K562 (cell line): ENCODE measurements around the gene FGL2. TPM values are rescaled to one million over a fixed set of nuclear protein-coding genes. Genes with fewer than 3 reads are reported as not detected.

ENCODE experiments used
- ATAC-seq: fragments of 200-7000 bp; cut with Tn5 transposase; 3 replicates; pipeline ENCODE4 v1.9.1; 2020; ENCODE audit warnings: moderate library complexity
- BruUV-seq: library from RNA; stranded (reverse); fragments of 400-500 nt; replicated peaks from 2 replicates; lab custom pipeline; 2021; lab: Mats Ljungman, UMichigan
- CTCF ChIA-PET: fragments of 300-600 bp; formaldehyde crosslinking; extraction: SDS; loops from one replicate; lab custom pipeline; 2021; ENCODE audit warnings: low intra/inter-chr PET ratio; lab: Yijun Ruan, JAX
- POLR2A ChIA-PET: fragments of 300-600, 350-650 bp; sonication (Branson Sonifier 250); formaldehyde crosslinking; extraction: SDS; loops from one replicate; lab custom pipeline; 2021; ENCODE audit warnings: antibody characterized with exemption, inconsistent platforms; lab: Yijun Ruan, JAX
- DNase-seq, 4 experiments: peaks; one replicate each; pipeline versions ENCODE4 v3.0.0 to v3.0.0-alpha.2; 2011 to 2018; ENCODE audit warnings: low spot score in 3 of 4, mixed read lengths in 3 of 4; ENCODE audit errors: extremely low read depth in 1 of 4
- FAIRE-seq: peaks from 2 replicates; lab custom pipeline; 2011; peaks lifted over from hg19 to GRCh38; lab: Jason Lieb, UNC
- H2AFZ ChIP-seq: 2 replicates; pipeline ENCODE4 v1.6.0; 2011; ENCODE audit warnings: low read depth, low read length, control low read depth, inconsistent platforms
- H3K27ac ChIP-seq: fragments of 200-600 bp; 3 replicates; pipeline ENCODE4 v1.8.0; 2011; ENCODE audit warnings: low read depth, mild to moderate bottlenecking, control low read depth, inconsistent platforms, low read length, moderate library complexity, mixed read lengths; ENCODE audit errors: extremely low read depth
- H3K27me3 ChIP-seq, 2 experiments: fragments of 300-600 bp in 1 of 2; 2 replicates in 1 of 2; 3 replicates in 1 of 2; pipeline versions ENCODE4 v1.6.0 to v1.8.0; 2011; ENCODE audit warnings: inconsistent platforms in 2 of 2, low read length in 2 of 2, mild to moderate bottlenecking in 1 of 2, mixed read lengths in 1 of 2, moderate library complexity in 1 of 2; ENCODE audit not compliant: control insufficient read depth in 2 of 2, insufficient read depth in 2 of 2
- H3K36me3 ChIP-seq: fragments of 300-600 bp; 3 replicates; pipeline ENCODE4 v1.8.0; 2011; ENCODE audit warnings: mild to moderate bottlenecking, low read length, inconsistent platforms; ENCODE audit not compliant: control insufficient read depth, insufficient read depth
- H3K4me1 ChIP-seq, 2 experiments: fragments of 200-600 bp in 1 of 2; replicated peaks in 1 of 2; 2 replicates in 1 of 2; 3 replicates in 1 of 2; pipeline versions ENCODE4 v1.5.1 to v1.8.0; 2011; ENCODE audit warnings: inconsistent platforms in 2 of 2, low read length in 2 of 2, mild to moderate bottlenecking in 1 of 2, mixed read lengths in 1 of 2, moderate library complexity in 1 of 2; ENCODE audit not compliant: control insufficient read depth in 2 of 2, insufficient read depth in 2 of 2
- H3K4me2 ChIP-seq: 2 replicates; pipeline ENCODE4 v1.6.1; 2011; ENCODE audit warnings: low read length, control low read depth, inconsistent platforms, mixed read lengths; ENCODE audit not compliant: insufficient read depth
- H3K4me3 ChIP-seq: fragments of 200-600 bp; sonication (generic), shearing (Covaris generic); 2 replicates; pipeline ENCODE4 v1.5.1; 2016; ENCODE audit warnings: control low read depth, inconsistent platforms
- H3K79me2 ChIP-seq: fragments of 200-600 bp; 3 replicates; pipeline ENCODE4 v1.8.0; 2011; ENCODE audit warnings: low read length, inconsistent platforms; ENCODE audit not compliant: control insufficient read depth, insufficient read depth
- H3K9ac ChIP-seq, 2 experiments: 2 replicates each; pipeline versions ENCODE4 v1.6.0 to v1.6.1; 2011; ENCODE audit warnings: low read depth in 2 of 2, low read length in 2 of 2, control low read depth in 1 of 2, inconsistent platforms in 1 of 2, mild to moderate bottlenecking in 1 of 2, mixed read lengths in 1 of 2; ENCODE audit not compliant: insufficient read depth in 1 of 2
- H3K9me1 ChIP-seq: one replicate; pipeline ENCODE4 v1.6.0; 2011; ENCODE audit warnings: inconsistent platforms, mild to moderate bottlenecking, low read length, moderate library complexity; ENCODE audit not compliant: control insufficient read depth, insufficient read depth
- H3K9me3 ChIP-seq: replicated peaks from 2 replicates; pipeline ENCODE4 v1.5.1; 2011; ENCODE audit warnings: low read depth, low read length, inconsistent platforms; ENCODE audit not compliant: control insufficient read depth, insufficient read depth
- H4K20me1 ChIP-seq: replicated peaks from 2 replicates; pipeline ENCODE4 v1.6.1; 2011; ENCODE audit warnings: low read length, inconsistent platforms, mixed read lengths; ENCODE audit not compliant: control insufficient read depth, insufficient read depth
- CCNT2 ChIP-seq: IDR thresholded peaks from 2 replicates; pipeline ENCODE4 v1.6.1; 2011; ENCODE audit warnings: borderline replicate concordance, low read depth, mild to moderate bottlenecking, moderate library complexity, mixed read lengths, low read length; ENCODE audit not compliant: insufficient read length; ENCODE audit errors: extremely low read depth
- COPS2 ChIP-seq: fragments of 450-650 bp; conservative IDR thresholded peaks from 2 replicates; pipeline ENCODE4 v1.6.1; 2016; ENCODE audit warnings: mild to moderate bottlenecking, moderate library complexity
- CTBP1 ChIP-seq: fragments of 450-650 bp; IDR thresholded peaks from 2 replicates; pipeline ENCODE4 v1.6.1; 2016; ENCODE audit warnings: borderline replicate concordance
- MYC ChIP-seq, 2 experiments: fragments of 250-450 bp in 1 of 2; sonication (Bioruptor Pico) in 1 of 2; IDR thresholded peaks; 2 replicates each; pipeline versions ENCODE4 v1.5.1 to v1.6.1; 2012 to 2021; ENCODE audit warnings: low read depth in 2 of 2, borderline replicate concordance in 1 of 2, improper control_type of control experiment in 1 of 2, low read length in 1 of 2, mild to moderate bottlenecking in 1 of 2, moderate library complexity in 1 of 2
- RBFOX2 ChIP-seq: fragments of 200-400 bp; formaldehyde crosslinking; IDR thresholded peaks from 2 replicates; pipeline ENCODE4 v1.6.1; 2017; ENCODE audit warnings: low read depth, mild to moderate bottlenecking, low read length, moderate library complexity
- RUNX1 ChIP-seq: sonication (generic); IDR thresholded peaks from 2 replicates; pipeline ENCODE4 v1.6.1; 2016; ENCODE audit warnings: antibody characterized with exemption, low read depth
- SMAD1 ChIP-seq: fragments of 150-350 bp; IDR thresholded peaks from 2 replicates; pipeline ENCODE4 v1.6.1; 2014; ENCODE audit warnings: low read length, low read depth; ENCODE audit not compliant: partially characterized antibody
- ZBTB8A ChIP-seq: fragments of 450-650 bp; IDR thresholded peaks from 2 replicates; pipeline ENCODE4 v1.6.1; 2018; ENCODE audit warnings: mild to moderate bottlenecking, moderate library complexity; ENCODE audit not compliant: partially characterized antibody
- ZSCAN29 ChIP-seq: fragments of 450-650 bp; IDR thresholded peaks from 2 replicates; pipeline ENCODE4 v1.6.1; 2017
- WGBS: fragments of 100-300 bp; shearing (Covaris generic); methylation state at CpG from one replicate; pipeline ENCODE4 v1.1.6; 2016; ENCODE audit warnings: low coverage, mixed read lengths; ENCODE audit not compliant: insufficient coverage; ENCODE audit errors: missing lambda C conversion rate; 5-methylcytosine and 5-hydroxymethylcytosine counted together
- in situ Hi-C: fragments of 300-500 bp; cut with MboI; formaldehyde crosslinking; loops from 4 replicates; pipeline ENCODE4 v1.15.0; 2018; ENCODE audit warnings: inconsistent platforms, mixed read lengths
- intact Hi-C: fragments of 100-400 bp; cut with micrococcal nuclease; formaldehyde crosslinking; loops from 2 replicates; pipeline ENCODE4 v1.14.2; 2022
- polyA plus RNA-seq, 8 experiments: library from polyadenylated mRNA; depleted of rRNA in 4 of 8; stranded (reverse) in 5 of 8; unstranded in 3 of 8; fragments of >200 nt; fragmentation: Nextera tagmentation in 2 of 8; fragmentation: Illumina TruSeq in 1 of 8; extraction: Ambion mirVana in 2 of 8; extraction: Trizol in 1 of 8; gene quantifications; 2 replicates each; pipeline versions ENCODE4 v1.2.1 to v1.2.3, GENCODE V29; 2011 to 2014; ENCODE audit warnings: inconsistent platforms in 1 of 8, missing spikeins in 1 of 8
- total RNA-seq, 7 experiments: library from RNA; depleted of rRNA in 6 of 7; stranded (reverse); fragments of >200 nt in 6 of 7; fragmentation: Illumina TruSeq in 2 of 7; extraction: Trizol in 2 of 7; gene quantifications; 2 replicates each; pipeline versions ENCODE4 v1.2.1 to v1.2.3, GENCODE V29; 2011 to 2021; ENCODE audit warnings: low replicate concordance in 1 of 7
- TF ChIP-seq, protein P1 (sequence below): IDR thresholded peaks from 2 replicates; pipeline ENCODE4 v1.6.1; 2012; ENCODE audit warnings: low read depth, low read length, improper control_type of control experiment, borderline replicate concordance
- TF ChIP-seq, protein P2 (sequence below): fragments of 250-450 bp; sonication (Bioruptor Pico); IDR thresholded peaks from 2 replicates; pipeline ENCODE4 v1.8.0; 2021; ENCODE audit warnings: moderate library complexity, mild to moderate bottlenecking, inconsistent platforms
- TF ChIP-seq, protein P3 (sequence below): sonication (generic); formaldehyde crosslinking; IDR thresholded peaks from 2 replicates; pipeline ENCODE4 v1.4.0; 2020; ENCODE audit warnings: mild to moderate bottlenecking, missing genetic modification reagents

Gene FGL2
- total and polyA plus RNA-seq, 9 of the 15 experiments (the other 6 are each of a cell fraction or from before 2014, with no cell fraction given): 0.11 TPM; not detected in 8

DNA sequence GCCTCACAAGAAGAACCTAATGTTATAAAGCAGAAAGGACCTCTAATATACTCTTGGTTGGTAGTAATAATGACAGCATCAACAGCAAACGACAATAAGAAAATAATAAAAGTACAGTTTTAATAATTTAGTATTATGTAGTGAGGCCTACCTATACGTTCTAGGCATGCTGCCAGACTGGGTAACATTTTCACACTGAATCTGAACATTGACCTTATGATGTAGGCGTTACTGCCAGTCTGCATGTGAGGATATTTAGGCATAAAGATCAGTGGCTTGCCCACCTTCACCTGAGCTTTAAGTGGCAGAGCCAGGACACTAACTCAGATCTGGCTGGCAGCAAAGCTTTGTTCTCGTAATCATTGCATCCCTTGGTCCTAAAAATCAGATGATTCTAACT is 2.5 kb downstream of the FGL2 start:
- TF ChIP-seq SMAD1 (no peak), RUNX1 (no peak), ZSCAN29 (no peak), RBFOX2 (no peak), MYC (IDR thresholded peaks at IDR 0.05; ENCODE audit: low read depth, low read length) (no peak), MYC (CRISPR knock-in tag; IDR thresholded peaks at IDR 0.05; ENCODE audit: borderline replicate concordance, low read depth) (no peak), CTBP1 (no peak), ZBTB8A (no peak), CCNT2 (no peak), COPS2 (no peak)
- TF ChIP-seq, protein P1, sequence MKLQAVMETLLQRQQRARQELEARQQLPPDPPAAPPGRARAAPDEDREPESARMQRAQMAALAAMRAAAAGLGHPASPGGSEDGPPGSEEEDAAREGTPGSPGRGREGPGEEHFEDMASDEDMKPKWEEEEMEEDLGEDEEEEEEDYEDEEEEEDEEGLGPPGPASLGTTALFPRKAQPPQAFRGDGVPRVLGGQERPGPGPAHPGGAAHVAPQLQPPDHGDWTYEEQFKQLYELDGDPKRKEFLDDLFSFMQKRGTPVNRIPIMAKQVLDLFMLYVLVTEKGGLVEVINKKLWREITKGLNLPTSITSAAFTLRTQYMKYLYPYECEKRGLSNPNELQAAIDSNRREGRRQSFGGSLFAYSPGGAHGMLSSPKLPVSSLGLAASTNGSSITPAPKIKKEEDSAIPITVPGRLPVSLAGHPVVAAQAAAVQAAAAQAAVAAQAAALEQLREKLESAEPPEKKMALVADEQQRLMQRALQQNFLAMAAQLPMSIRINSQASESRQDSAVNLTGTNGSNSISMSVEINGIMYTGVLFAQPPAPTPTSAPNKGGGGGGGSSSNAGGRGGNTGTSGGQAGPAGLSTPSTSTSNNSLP: no peak
- TF ChIP-seq, protein P2, sequence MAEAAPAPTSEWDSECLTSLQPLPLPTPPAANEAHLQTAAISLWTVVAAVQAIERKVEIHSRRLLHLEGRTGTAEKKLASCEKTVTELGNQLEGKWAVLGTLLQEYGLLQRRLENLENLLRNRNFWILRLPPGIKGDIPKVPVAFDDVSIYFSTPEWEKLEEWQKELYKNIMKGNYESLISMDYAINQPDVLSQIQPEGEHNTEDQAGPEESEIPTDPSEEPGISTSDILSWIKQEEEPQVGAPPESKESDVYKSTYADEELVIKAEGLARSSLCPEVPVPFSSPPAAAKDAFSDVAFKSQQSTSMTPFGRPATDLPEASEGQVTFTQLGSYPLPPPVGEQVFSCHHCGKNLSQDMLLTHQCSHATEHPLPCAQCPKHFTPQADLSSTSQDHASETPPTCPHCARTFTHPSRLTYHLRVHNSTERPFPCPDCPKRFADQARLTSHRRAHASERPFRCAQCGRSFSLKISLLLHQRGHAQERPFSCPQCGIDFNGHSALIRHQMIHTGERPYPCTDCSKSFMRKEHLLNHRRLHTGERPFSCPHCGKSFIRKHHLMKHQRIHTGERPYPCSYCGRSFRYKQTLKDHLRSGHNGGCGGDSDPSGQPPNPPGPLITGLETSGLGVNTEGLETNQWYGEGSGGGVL (CRISPR knock-in tag): no peak
- TF ChIP-seq, protein P3, sequence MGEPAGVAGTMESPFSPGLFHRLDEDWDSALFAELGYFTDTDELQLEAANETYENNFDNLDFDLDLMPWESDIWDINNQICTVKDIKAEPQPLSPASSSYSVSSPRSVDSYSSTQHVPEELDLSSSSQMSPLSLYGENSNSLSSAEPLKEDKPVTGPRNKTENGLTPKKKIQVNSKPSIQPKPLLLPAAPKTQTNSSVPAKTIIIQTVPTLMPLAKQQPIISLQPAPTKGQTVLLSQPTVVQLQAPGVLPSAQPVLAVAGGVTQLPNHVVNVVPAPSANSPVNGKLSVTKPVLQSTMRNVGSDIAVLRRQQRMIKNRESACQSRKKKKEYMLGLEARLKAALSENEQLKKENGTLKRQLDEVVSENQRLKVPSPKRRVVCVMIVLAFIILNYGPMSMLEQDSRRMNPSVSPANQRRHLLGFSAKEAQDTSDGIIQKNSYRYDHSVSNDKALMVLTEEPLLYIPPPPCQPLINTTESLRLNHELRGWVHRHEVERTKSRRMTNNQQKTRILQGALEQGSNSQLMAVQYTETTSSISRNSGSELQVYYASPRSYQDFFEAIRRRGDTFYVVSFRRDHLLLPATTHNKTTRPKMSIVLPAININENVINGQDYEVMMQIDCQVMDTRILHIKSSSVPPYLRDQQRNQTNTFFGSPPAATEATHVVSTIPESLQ: no peak
- TF ChIP-seq, all 486 proteins: peak for 0
- Histone ChIP-seq H3K9me3 (no peaks in the 10 kb centered on the region), H3K36me3 (no peaks in the 10 kb centered on the region), H3K9ac (no peak overlapping the region), H3K4me3 (no peak overlapping the region), H3K27ac (no peak overlapping the region), H2AFZ (no peak overlapping the region), H3K4me1 (no peaks in the 10 kb centered on the region), H3K4me2 (no peak overlapping the region), H4K20me1 (no peaks in the 10 kb centered on the region), H3K9me1 (no peaks in the 10 kb centered on the region), H3K79me2 (no peaks in the 10 kb centered on the region), H3K27me3 (peaks cover 5 to 10% of the 10 kb centered on the region in 2 experiments; a peak in 4 of 5 replicates)
- in situ Hi-C loops: no loop called here
- ChIA-PET CTCF (no interaction called here), POLR2A (no interaction called here)
- intact Hi-C loops: no loop called here
- no peak for DNase-seq
- BruUV-seq: no TSS peak
- no peak for FAIRE-seq
- 0% methylated on average over 4 of the region's 4 CpGs for WGBS
- no peak for ATAC-seq
